Regular cardiac myocyte (primary cell): ENCODE data around the gene PSMC1. TPM values are rescaled to one million over a fixed set of nuclear protein-coding genes. Genes with fewer than 3 reads are reported as not detected.

Source experiments
- total RNA-seq: library from RNA; depleted of rRNA; stranded (reverse); fragments of >200 nt; gene quantifications from 2 replicates; pipeline ENCODE4 v1.2.3, GENCODE V29; 2014

Gene PSMC1
- 139 and 289 TPM in 2 replicates for total RNA-seq

GRCh38 chr14:90256354-90257131, at the start of gene PSMC1:
TSS of gene PSMC1 (plus strand) at chr14:90256553. CDS start at chr14:90256598, 45 bp downstream.

Other genes with a start within 250 kb of the PSMC1 start
- 0.28 and 0.58 TPM in 2 replicates for gene KCNK13, start 194.6 kb upstream of the PSMC1 start, total RNA-seq
- gene NRDE2, start 75.4 kb downstream of the PSMC1 start, total RNA-seq, result 7.9 and 8.6 TPM in 2 replicates
- gene CALM1, start 140.5 kb downstream of the PSMC1 start, total RNA-seq, result 236 and 414 TPM in 2 replicates